Endothelial cell of hepatic sinusoid (primary cell): Measurements from ENCODE around the gene EID3.
"Not testable (repeated sequence)": the region's sequence is repeated elsewhere in the genome, so short reads cannot be mapped to it uniquely, and the experiment has no call there.

Source experiments
- in situ Hi-C: cut with HindIII; loops from 2 replicates; pipeline ENCODE4 v1.10.0; 2017; ENCODE audit warnings: low sequenced_read_pairs

The EID3 gene

GRCh38 chr12:104288635-104289274 is 14.8 kb upstream of the EID3 start:
- in situ Hi-C loops, result loop anchor here (5.0 kb wide), 1 partner anchor 66 kb away; no protein-coding TSS in a partner anchor

- in situ Hi-C loops, result no loop called here
Observed at GRCh38 chr12:104290320-104290719, 13.2 kb upstream of the EID3 start.

GRCh38 chr12:104290855-104291254 is 12.7 kb upstream of the EID3 start:
- in situ Hi-C loops, result no loop called here

- in situ Hi-C loops, result no loop called here
Observed at GRCh38 chr12:104291867-104292524, 11.5 kb upstream of the EID3 start.

- in situ Hi-C loops, result no loop called here
Observed at GRCh38 chr12:104292872-104293794, 10.4 kb upstream of the EID3 start.

- in situ Hi-C loops, result not testable (repeated sequence)
Observed at GRCh38 chr12:104294158-104294859, 9.2 kb upstream of the EID3 start.

- in situ Hi-C loops, result no loop called here
Observed at GRCh38 chr12:104294927-104295668, 8.4 kb upstream of the EID3 start.

GRCh38 chr12:104295954-104296353 is 7.6 kb upstream of the EID3 start:
- in situ Hi-C loops, result no loop called here

- in situ Hi-C loops, result no loop called here
Observed at GRCh38 chr12:104296718-104297117, 6.8 kb upstream of the EID3 start.

- in situ Hi-C loops, result no loop called here
Observed at GRCh38 chr12:104297477-104298113, 5.9 kb upstream of the EID3 start.

GRCh38 chr12:104299842-104300481 is 3.6 kb upstream of the EID3 start:
- in situ Hi-C loops, result no loop called here

GRCh38 chr12:104304261-104305009 is 896 bp downstream of the EID3 start:
- in situ Hi-C loops, result loop anchor here (5.0 kb wide), 1 partner anchor 38 kb away; no protein-coding TSS in a partner anchor

- in situ Hi-C loops, result loop anchor here (5.0 kb wide), 1 partner anchor 37 kb away; no protein-coding TSS in a partner anchor
Observed at GRCh38 chr12:104305349-104305748, 1.8 kb downstream of the EID3 start.

- in situ Hi-C loops, result loop anchor here (5.0 kb wide), 1 partner anchor 36 kb away; no protein-coding TSS in a partner anchor
Observed at GRCh38 chr12:104306376-104306775, 2.8 kb downstream of the EID3 start.

GRCh38 chr12:104306943-104307654 is 3.6 kb downstream of the EID3 start:
- in situ Hi-C loops, result loop anchor here (5.0 kb wide), 1 partner anchor 35 kb away; no protein-coding TSS in a partner anchor

GRCh38 chr12:104307655-104308000 is 4.1 kb downstream of the EID3 start:
- in situ Hi-C loops, result loop anchor here (5.0 kb wide), 1 partner anchor 35 kb away; no protein-coding TSS in a partner anchor

GRCh38 chr12:104309446-104309993 is 6.0 kb downstream of the EID3 start:
- in situ Hi-C loops, result loop anchor here (5.0 kb wide), 1 partner anchor 33 kb away; no protein-coding TSS in a partner anchor
